AG10803 (cell line): ENCODE results near the gene COPS7A.

Source experiments
- DNase-seq: peaks from one replicate; pipeline ENCODE4 v3.0.0; 2010; ENCODE audit warnings: low read depth
- H3K4me3 ChIP-seq: 2 replicates; pipeline ENCODE4 v1.5.1; 2011; ENCODE audit warnings: mild to moderate bottlenecking, low read length, control low read depth
- CTCF ChIP-seq: conservative IDR thresholded peaks from 2 replicates; pipeline ENCODE4 v1.5.1; 2011; ENCODE audit warnings: mild to moderate bottlenecking, low read length, control low read depth, inconsistent platforms

Gene COPS7A

GRCh38 chr12:6745741-6746525 lies 22.1 kb downstream of the COPS7A start:
- no peak for TF ChIP-seq CTCF
- DNase-seq: no peak
- no peak overlapping the region for H3K4me3 ChIP-seq

GRCh38 chr12:6747216-6747615 lies 23.4 kb downstream of the COPS7A start:
- DNase-seq: no peak
- no peak for TF ChIP-seq CTCF
- no peak overlapping the region for H3K4me3 ChIP-seq

GRCh38 chr12:6748761-6749160 lies 24.9 kb downstream of the COPS7A start:
- no peak for DNase-seq
- no peak for TF ChIP-seq CTCF
- no peak overlapping the region for H3K4me3 ChIP-seq

- TF ChIP-seq CTCF: no peak
- DNase-seq: no peak
These were observed 26.7 kb downstream of the COPS7A start for GRCh38 chr12:6750506-6750905.

GRCh38 chr12:6751767-6752166 lies 27.9 kb downstream of the COPS7A start:
- no peak for TF ChIP-seq CTCF
- H3K4me3 ChIP-seq: peak overlapping the region; percentile 87
- DNase-seq: no peak

More at GRCh38 chr12:6750506-6750905, 26.7 kb downstream of the COPS7A start:
- H3K4me3 ChIP-seq: no peak overlapping the region

GRCh38 chr12:6752167-6752920 lies 28.5 kb downstream of the COPS7A start:
- H3K4me3 ChIP-seq: peak overlapping the region; percentile 87
- peak; percentile 52 for DNase-seq

More at GRCh38 chr12:6752167-6752920, 28.5 kb downstream of the COPS7A start:
- TF ChIP-seq CTCF: peak; percentile 60
